IPS-18c (cell line): Measurements from ENCODE around the gene TMEM218.

Source experiments
- H3K4me3 ChIP-seq: 2 replicates; pipeline ENCODE4 v1.7.0; 2013; ENCODE audit warnings: low read depth, mild to moderate bottlenecking, low read length, moderate library complexity; ENCODE audit not compliant: insufficient read depth
- H3K9me3 ChIP-seq: one replicate; pipeline ENCODE4 v1.6.1; 2013; ENCODE audit warnings: mild to moderate bottlenecking, low read length, moderate library complexity; ENCODE audit not compliant: control insufficient read depth, insufficient read depth

TMEM218 gene

GRCh38 chr11:125138966-125139365 lies 27.5 kb upstream of the TMEM218 start:
- H3K9me3 ChIP-seq = no peaks in the 10 kb centered on the region
- no peak overlapping the region for H3K4me3 ChIP-seq

DNA sequence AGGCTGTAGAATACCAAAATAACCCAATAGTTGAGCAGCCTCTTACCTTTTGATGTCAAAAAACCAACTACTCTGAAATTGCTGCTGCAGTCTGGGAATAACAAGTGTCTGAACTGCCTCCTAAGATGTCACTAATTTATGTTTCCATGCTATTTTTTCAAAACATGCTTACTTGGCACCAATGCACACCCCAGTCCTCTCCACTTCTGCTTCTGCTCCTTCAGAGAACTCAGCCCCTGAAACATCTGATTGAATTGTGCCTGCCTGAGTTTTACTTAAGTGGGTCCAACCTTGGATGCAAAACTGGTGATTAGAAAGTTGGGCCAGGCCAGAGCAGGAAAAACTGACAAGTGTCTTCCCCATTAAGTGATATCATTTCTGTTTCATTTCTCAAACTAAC lies 24.6 kb upstream of the TMEM218 start:
- Histone ChIP-seq H3K9me3 (no peaks in the 10 kb centered on the region), H3K4me3 (no peak overlapping the region)

GRCh38 chr11:125132596-125132995 lies 21.2 kb upstream of the TMEM218 start:
- Histone ChIP-seq H3K4me3 (no peak overlapping the region), H3K9me3 (no peaks in the 10 kb centered on the region)

- H3K9me3 ChIP-seq = no peaks in the 10 kb centered on the region
Observed at GRCh38 chr11:125132071-125132470, 20.6 kb upstream of the TMEM218 start.

DNA sequence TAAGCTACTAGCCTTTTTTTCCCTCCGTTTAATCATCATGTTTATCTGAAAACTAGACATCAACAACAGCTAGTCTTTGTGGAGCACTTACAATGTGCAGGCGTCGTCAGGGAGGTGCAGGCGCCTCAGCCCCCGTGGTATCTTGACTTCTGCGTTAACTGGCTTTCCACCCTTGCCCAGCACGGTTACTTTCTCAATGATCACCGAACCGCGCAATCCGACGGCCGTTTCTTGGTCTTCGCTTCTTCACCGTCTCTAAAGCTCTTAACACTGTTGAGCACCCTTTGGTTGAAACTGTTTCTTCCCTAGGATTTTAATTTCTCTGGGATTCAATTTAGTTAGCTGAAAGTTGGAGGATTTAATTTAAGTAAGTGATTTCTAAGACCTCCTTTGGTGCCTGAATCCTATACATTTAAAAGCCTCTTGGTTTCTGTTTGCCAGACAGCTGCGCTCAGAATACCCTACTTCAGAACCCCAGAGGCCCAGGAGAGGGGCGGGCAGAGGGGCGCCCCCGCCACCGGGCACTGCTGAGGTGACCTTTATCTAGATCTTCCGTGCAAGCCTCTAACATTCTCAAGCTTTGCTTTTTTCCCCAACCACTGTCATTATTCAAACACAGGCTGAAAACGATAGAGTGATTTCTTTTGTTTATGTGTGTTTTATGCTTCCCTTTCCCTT lies 18.0 kb upstream of the TMEM218 start:
- Histone ChIP-seq H3K9me3 (no peaks in the 10 kb centered on the region), H3K4me3 (no peak overlapping the region)

More at GRCh38 chr11:125132071-125132470, 20.6 kb upstream of the TMEM218 start:
- H3K4me3 ChIP-seq = no peak overlapping the region

DNA sequence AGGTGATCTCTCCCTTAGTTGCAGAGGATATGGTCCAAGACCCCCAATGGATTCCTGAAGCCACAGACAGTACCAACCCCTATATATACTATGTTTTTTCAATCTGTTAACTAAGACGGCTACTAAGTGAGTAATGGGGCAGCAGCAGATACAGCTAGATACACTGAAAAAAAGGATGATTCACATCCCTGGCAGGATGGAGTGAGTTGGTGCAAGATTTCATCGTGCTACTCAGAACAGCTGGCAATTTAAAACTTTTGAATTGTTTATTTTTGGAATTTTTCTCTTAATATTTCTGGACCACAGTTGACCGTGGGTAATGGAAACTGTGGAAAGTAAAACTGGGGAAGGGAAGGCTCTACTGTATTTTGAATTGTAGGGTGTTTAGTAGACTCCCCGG lies 17.0 kb upstream of the TMEM218 start:
- Histone ChIP-seq H3K4me3 (no peak overlapping the region), H3K9me3 (no peaks in the 10 kb centered on the region)

- no peaks in the 10 kb centered on the region for H3K9me3 ChIP-seq
- H3K4me3 ChIP-seq = no peak overlapping the region
Observed at GRCh38 chr11:125124618-125124992, 13.2 kb upstream of the TMEM218 start.

GRCh38 chr11:125123947-125124617 lies 12.7 kb upstream of the TMEM218 start:
- H3K9me3 ChIP-seq = no peaks in the 10 kb centered on the region
- no peak overlapping the region for H3K4me3 ChIP-seq

DNA sequence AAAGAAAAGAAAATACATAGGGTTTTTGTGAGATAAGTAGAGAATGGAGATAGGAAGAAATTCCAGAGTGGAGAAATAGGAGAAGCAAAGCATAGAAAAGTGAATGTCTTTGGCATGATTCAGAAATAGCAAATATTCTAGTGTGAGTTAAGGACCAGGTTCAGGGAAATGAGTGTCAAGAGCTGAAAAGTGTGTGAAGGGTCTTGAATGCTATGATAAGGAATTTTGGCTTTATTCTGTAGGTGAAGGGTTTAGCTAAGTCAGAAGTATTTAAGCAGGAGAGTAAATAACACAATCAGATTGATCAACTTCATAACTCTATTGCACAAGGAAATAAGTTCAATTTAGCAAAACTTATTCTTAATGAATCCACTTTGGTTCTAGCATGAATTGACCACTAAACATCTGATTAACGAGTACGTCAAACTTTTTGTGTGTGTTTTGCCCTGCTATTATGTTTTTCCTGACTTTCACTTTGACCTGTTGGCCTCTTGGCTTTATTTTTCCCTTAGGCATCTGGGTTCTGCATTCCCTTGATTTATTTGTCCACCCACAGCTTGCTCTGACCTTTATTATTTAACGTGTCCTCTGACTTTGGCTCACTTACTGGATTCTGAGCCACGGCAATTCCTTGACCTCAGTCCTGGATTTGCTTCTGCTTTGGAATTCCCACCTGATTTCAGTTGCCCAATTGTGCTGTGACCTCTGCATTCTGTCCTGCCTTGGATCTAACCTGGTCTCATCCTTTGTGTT lies 11.9 kb upstream of the TMEM218 start:
- no peak overlapping the region for H3K4me3 ChIP-seq
- no peaks in the 10 kb centered on the region for H3K9me3 ChIP-seq

GRCh38 chr11:125117429-125117828 lies 6.0 kb upstream of the TMEM218 start:
- no peaks in the 10 kb centered on the region for H3K9me3 ChIP-seq
- H3K4me3 ChIP-seq = no peak overlapping the region

- H3K9me3 ChIP-seq = no peaks in the 10 kb centered on the region
- no peak overlapping the region for H3K4me3 ChIP-seq
Observed at GRCh38 chr11:125114518-125114917, 3.1 kb upstream of the TMEM218 start.

GRCh38 chr11:125112208-125112604 lies 780 bp upstream of the TMEM218 start:
- Histone ChIP-seq H3K4me3 (peak overlapping the region; percentile 45), H3K9me3 (no peaks in the 10 kb centered on the region)

DNA sequence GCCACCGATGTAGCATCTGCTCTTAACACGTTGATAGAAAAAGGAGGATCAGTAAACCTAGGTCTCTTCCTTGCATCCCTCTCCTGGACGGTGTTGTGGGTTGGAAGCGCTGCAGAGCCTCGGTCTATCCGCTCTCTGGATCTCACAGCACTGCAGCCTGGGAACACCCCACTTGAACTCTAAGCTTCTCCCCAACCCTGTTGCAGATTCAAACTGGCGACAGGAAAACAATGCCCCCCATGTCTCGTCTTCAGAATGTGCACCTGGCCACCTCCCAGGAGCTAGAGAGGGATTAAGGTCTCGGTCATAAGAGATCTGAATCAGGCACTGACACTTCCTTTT lies 454 bp downstream of the TMEM218 start:
- H3K9me3 ChIP-seq = no peaks in the 10 kb centered on the region
- peak overlapping the region; percentile 67 for H3K4me3 ChIP-seq

DNA sequence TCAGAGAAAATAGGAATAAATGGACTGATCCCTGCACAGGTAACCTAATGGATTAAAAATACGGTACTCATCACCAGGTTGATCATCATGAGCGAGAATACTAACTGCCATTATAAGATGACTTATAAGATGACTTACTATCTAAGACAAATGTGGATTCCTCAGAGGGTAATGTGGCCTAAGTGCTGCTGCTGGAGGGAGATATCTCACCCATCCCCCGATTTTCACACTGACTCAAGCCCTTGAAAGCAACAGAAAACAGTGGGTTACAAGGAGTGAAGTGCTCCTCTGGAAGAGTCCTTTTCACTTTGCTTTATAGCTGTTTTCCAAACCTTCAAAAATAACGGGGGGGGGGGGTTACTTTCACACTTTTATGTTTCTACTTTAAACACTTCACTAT lies 920 bp downstream of the TMEM218 start:
- no peaks in the 10 kb centered on the region for H3K9me3 ChIP-seq
- peak overlapping the region; percentile 67; the same call in 1 of the 2 replicates for H3K4me3 ChIP-seq

DNA sequence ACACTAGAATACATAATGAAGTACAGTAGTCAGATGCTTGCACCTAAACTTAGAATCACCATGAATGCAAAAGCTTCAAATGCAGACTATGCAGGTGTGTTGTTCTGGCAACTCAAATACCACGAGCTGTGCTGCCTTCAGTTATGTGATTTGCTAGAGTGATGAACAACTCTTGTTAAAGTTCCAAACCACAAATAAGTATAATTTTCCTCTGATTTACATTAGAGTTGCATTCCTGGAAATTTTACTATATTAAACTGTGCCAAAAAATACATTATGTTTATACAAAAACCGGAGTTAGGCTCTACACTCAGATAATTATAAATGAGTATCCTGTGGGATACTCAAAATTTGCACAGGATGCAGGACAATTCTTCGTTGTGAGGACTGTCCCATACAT lies 3.0 kb downstream of the TMEM218 start:
- H3K4me3 ChIP-seq = no peak overlapping the region
- H3K9me3 ChIP-seq = no peaks in the 10 kb centered on the region

- H3K4me3 ChIP-seq = no peak overlapping the region
- no peaks in the 10 kb centered on the region for H3K9me3 ChIP-seq
Observed at GRCh38 chr11:125105926-125106325, 5.5 kb downstream of the TMEM218 start.

DNA sequence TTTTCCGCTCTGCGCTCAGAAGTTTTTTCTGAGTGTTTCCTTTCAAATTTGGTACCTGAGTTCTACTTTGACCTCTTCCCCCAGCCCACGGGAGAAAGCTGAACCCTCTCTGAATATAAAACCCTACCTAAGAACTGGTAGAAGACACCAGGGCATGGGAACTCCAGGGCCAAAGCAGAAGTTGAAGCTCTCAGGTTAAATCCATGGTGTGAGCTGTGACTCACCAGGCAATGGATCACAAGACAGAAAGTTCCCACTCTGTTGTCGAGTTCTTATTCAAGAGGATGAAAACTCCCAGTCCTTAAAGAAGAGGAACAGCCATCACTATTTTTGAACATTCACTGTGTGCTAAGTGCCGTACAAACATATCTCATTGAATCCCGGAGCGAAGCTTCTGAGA lies 8.9 kb downstream of the TMEM218 start:
- no peak overlapping the region for H3K4me3 ChIP-seq
- no peaks in the 10 kb centered on the region for H3K9me3 ChIP-seq

GRCh38 chr11:125102025-125102424 lies 9.4 kb downstream of the TMEM218 start:
- Histone ChIP-seq H3K9me3 (no peaks in the 10 kb centered on the region), H3K4me3 (no peak overlapping the region)
